Kidney epithelial cell (primary cell): ENCODE data around the gene GPATCH2L. TPM values are rescaled to one million over a fixed set of nuclear protein-coding genes. Genes with fewer than 3 reads are reported as not detected.

Source experiments
- DNase-seq: peaks from one replicate; pipeline ENCODE4 v3.0.0-alpha.2; 2010; ENCODE audit warnings: low read depth
- H3K27me3 ChIP-seq: 2 replicates; pipeline ENCODE4 v1.6.0; 2011; ENCODE audit warnings: low read length; ENCODE audit not compliant: control insufficient read depth, insufficient read depth
- H3K36me3 ChIP-seq: 2 replicates; pipeline ENCODE4 v1.5.1; 2011; ENCODE audit warnings: low read length; ENCODE audit not compliant: control insufficient read depth, insufficient read depth
- H3K4me3 ChIP-seq: 2 replicates; pipeline ENCODE4 v1.5.1; 2011; ENCODE audit warnings: low read depth, mild to moderate bottlenecking, control low read depth, low read length
- CTCF ChIP-seq: IDR thresholded peaks from 2 replicates; pipeline ENCODE4 v1.5.1; 2011; ENCODE audit warnings: mild to moderate bottlenecking, moderate library complexity, low read length, control low read depth, inconsistent platforms; ENCODE audit not compliant: insufficient read depth, poor library complexity, severe bottlenecking
- total RNA-seq: library from RNA; depleted of rRNA; stranded (reverse); fragments of >200 nt; gene quantifications from 2 replicates; pipeline ENCODE4 v1.2.3, GENCODE V29; 2015

Gene GPATCH2L
- total RNA-seq, 1 donor from 2014 or later = 83.3 TPM

GRCh38 chr14:76113691-76114090 lies 38.0 kb upstream of the GPATCH2L start:
- H3K36me3 ChIP-seq = no peaks in the 10 kb centered on the region
- no peak for TF ChIP-seq CTCF
- H3K4me3 ChIP-seq = no peak overlapping the region
- no peak for DNase-seq
- H3K27me3 ChIP-seq = peaks cover 15% of the 10 kb centered on the region

- Histone ChIP-seq H3K27me3 (peaks cover 15% of the 10 kb centered on the region), H3K4me3 (no peak overlapping the region), H3K36me3 (no peaks in the 10 kb centered on the region)
- DNase-seq = no peak
- no peak for TF ChIP-seq CTCF
Measured at GRCh38 chr14:76115010-76115422, 36.7 kb upstream of the GPATCH2L start.

- no peak for DNase-seq
- peaks cover 13% of the 10 kb centered on the region for H3K27me3 ChIP-seq
- H3K4me3 ChIP-seq = no peak overlapping the region
- no peak for TF ChIP-seq CTCF
- H3K36me3 ChIP-seq = no peaks in the 10 kb centered on the region
Measured at GRCh38 chr14:76117789-76118484, 33.8 kb upstream of the GPATCH2L start.

GRCh38 chr14:76118594-76118993 lies 33.1 kb upstream of the GPATCH2L start:
- no peak for TF ChIP-seq CTCF
- no peak for DNase-seq
- peaks cover 7% of the 10 kb centered on the region for H3K27me3 ChIP-seq
- no peaks in the 10 kb centered on the region for H3K36me3 ChIP-seq
- no peak overlapping the region for H3K4me3 ChIP-seq

GRCh38 chr14:76121089-76121748 lies 30.5 kb upstream of the GPATCH2L start:
- DNase-seq = no peak
- peaks cover 9% of the 10 kb centered on the region for H3K27me3 ChIP-seq
- no peak for TF ChIP-seq CTCF
- H3K4me3 ChIP-seq = no peak overlapping the region
- H3K36me3 ChIP-seq = no peaks in the 10 kb centered on the region
